Thyroid gland (tissue), 4 donors: ENCODE data around the gene REEP1.

Experiments
- CTCF ChIP-seq, 6 experiments: fragments of 200-600 bp in 3 of 6; fragments of 450-650 bp in 3 of 6; sonication (generic) in 3 of 6; IDR thresholded peaks; one replicate each; pipeline ENCODE4 v1.5.1; 2016 to 2019; ENCODE audit warnings: antibody characterized with exemption in 6 of 6, mild to moderate bottlenecking in 2 of 6, inconsistent platforms in 1 of 6, moderate library complexity in 1 of 6
- POLR2A ChIP-seq, 2 donors: fragments of 450-650 bp; IDR thresholded peaks; one replicate each; pipeline ENCODE4 v1.6.1; 2017; ENCODE audit warnings: antibody characterized with exemption in 2 of 2, mild to moderate bottlenecking in 2 of 2, moderate library complexity in 1 of 2

DNA sequence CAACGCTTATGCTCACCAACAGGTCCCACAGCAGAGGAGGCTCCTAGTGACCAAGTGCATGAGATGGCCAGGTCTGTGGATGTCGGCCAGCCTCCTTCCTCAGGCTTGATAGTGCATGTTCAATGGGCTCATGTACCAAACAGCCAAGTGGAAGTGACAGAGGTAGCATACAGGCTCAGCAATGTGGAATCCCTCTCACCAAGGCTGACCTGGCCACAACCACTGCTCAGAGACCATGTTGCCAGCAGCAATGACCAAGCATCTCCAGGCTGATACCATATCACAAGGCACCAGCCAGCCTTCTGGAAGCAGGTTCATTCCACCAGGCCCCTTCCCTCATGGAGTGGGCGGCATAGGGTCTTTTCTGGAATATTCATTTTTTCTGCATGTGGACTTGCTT is 61.5 kb downstream of the REEP1 start:
- TF ChIP-seq POLR2A (IDR thresholded peaks at IDR 0.05), result no peak
- TF ChIP-seq CTCF (IDR thresholded peaks at IDR 0.05), result no peak
